Purkinje cell (primary cell): Measurements from ENCODE around the gene C22orf31. TPM values are rescaled to one million over a fixed set of nuclear protein-coding genes. Genes with fewer than 3 reads are reported as not detected.

Experiments
- polyA plus RNA-seq: library from polyadenylated mRNA; unstranded; fragments of >200 nt; fragmentation: Nextera tagmentation; gene quantifications from 2 replicates; pipeline ENCODE4 v1.2.1, GENCODE V29; 2014

C22orf31 gene
- 0.34 TPM in 1 of 2 replicates, not detected in the other for polyA plus RNA-seq

DNA sequence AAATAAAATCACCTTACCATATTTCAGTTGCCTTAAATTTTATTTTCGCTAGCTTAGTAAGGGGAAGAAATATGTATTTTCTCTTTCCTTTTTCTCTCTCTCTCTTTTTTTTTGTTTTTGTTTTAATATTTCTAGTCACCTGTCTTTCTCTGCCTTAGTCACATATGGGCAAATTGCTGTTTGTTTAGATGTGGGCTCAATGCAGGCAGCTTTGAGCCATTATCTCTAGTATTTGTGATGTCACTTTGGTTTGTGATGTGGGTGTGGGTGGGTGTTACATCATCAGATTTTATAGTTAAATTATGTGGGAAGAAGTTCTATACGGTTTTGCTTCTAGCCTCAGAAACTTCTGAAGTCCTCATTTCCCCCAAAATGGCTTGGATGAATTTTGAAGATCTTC lies at the start of gene C22orf31:
Gene C22orf31 (minus strand): TSS at position 59 of the 400 bp plus-strand sequence. CDS start 39 bp downstream, at position 20.

DNA sequence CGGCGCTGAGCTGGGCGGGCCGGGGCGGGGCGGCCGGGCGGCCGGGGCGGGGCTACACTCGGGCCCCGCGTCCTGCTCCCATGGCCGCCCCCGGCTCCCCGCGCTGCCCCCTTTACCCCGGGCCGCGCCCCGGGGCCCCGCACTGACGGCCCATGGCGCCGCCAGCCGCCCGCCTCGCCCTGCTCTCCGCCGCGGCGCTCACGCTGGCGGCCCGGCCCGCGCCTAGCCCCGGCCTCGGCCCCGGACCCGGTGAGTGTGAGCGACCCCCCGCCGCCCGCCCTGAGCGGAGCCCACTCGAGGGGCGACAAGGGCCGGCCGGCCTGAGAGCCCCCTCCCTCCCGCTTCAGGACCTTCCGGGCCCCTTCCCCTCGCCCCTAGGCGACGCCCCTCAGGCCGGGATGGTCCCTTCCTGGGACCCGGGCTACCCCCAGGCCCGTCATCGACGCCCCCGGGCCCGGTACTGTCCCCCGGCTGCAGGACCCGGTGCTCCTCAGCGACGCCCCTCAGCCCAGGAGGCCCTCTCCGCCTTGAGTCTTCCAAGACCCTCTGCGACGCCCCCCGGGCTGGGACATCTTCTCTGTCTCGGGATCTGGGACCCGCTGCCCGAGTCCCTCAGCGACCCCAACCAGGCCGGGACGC lies 11.5 kb upstream of the C22orf31 start, which contains the start of gene KREMEN1:
Gene KREMEN1 (plus strand): TSS at position 57 of the 639 bp plus-strand sequence. CDS start 96 bp downstream, at position 153.

Other genes with a start within 250 kb of the C22orf31 start
- 2.0 and 2.2 TPM in 2 replicates for gene ZNRF3, start 178.3 kb downstream of the C22orf31 start, polyA plus RNA-seq
- gene KREMEN1, start 11.2 kb upstream of the C22orf31 start, polyA plus RNA-seq, result 0.73 and 1.2 TPM in 2 replicates
- gene EMID1, start 144.1 kb upstream of the C22orf31 start, polyA plus RNA-seq, result 0.98 TPM in 1 of 2 replicates, not detected in the other
- 1.7 and 3.4 TPM in 2 replicates for gene RHBDD3, start 206.2 kb upstream of the C22orf31 start, polyA plus RNA-seq
- gene EWSR1, start 206.4 kb upstream of the C22orf31 start, polyA plus RNA-seq, result 79.8 and 106 TPM in 2 replicates
- gene GAS2L1, start 244.8 kb upstream of the C22orf31 start, polyA plus RNA-seq, result 1.5 and 3.3 TPM in 2 replicates